GM12891 (cell line): ENCODE measurements around the gene ZNF44.

Experiments
- PAX5 ChIP-seq: IDR thresholded peaks from 2 replicates; pipeline ENCODE4 v1.6.1; 2011; ENCODE audit warnings: low read length, moderate library complexity, mild to moderate bottlenecking; ENCODE audit not compliant: insufficient read depth, severe bottlenecking
- POLR2A ChIP-seq: IDR thresholded peaks from 2 replicates; pipeline ENCODE4 v1.6.1; 2011; ENCODE audit warnings: low read depth, low read length, control low read depth
- POLR2AphosphoS5 ChIP-seq: IDR thresholded peaks from 2 replicates; pipeline ENCODE4 v1.6.1; 2011; ENCODE audit warnings: low read depth, low read length, control low read depth
- POU2F2 ChIP-seq: IDR thresholded peaks from 2 replicates; pipeline ENCODE4 v1.6.1; 2011; ENCODE audit warnings: low read depth, mild to moderate bottlenecking, control low read depth, low read length, moderate library complexity
- SPI1 ChIP-seq: IDR thresholded peaks from 2 replicates; pipeline ENCODE4 v1.6.1; 2011; ENCODE audit warnings: low read depth, low read length, control low read depth
- TAF1 ChIP-seq: IDR thresholded peaks from 2 replicates; pipeline ENCODE4 v1.6.1; 2011; ENCODE audit warnings: low read depth, low read length, control low read depth

- TF ChIP-seq POLR2AphosphoS5 (no peak), SPI1 (no peak), POLR2A (no peak), TAF1 (no peak), PAX5 (no peak), POU2F2 (no peak)
Observed at GRCh38 chr19:12284226-12284625, 10.5 kb downstream of the ZNF44 start.
